ENCODE data around the gene SPG11. TPM values are rescaled to one million over a fixed set of nuclear protein-coding genes. Genes with fewer than 3 reads are reported as not detected.

The SPG11 gene
- total and polyA plus RNA-seq, 2 of the 13 experiments (the other 11 are each of a cell fraction or from before 2014, with no cell fraction given): 31.5 to 40.7 TPM

DNA sequence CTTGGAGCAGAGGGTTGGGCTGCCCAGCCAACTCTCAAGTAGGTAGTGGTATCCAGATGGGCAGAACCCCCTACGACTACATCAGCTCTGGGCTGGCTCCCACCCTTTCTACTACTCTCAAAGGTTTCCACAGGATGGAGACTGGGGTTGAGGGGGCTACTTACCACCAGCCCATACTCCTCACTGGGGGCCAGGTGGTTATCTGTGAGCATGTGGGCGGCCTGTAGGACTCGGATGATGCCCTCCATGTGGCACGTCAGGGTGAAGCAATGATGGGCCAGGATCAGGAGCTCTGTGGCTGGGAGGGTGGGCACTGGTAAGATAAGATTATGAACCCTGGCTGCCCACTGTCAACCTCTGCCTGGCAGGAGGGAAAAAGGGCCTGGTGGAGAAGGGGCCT is 93.1 kb downstream of the SPG11 start:
- Histone ChIP-seq H3K27ac (ENCODE audit: extremely low read length, insufficient read depth, low read length) (no peak overlapping the region), H3K36me3 (replicated peaks in 1 of 2; ENCODE audit: control insufficient read depth in 1 of 2, insufficient read depth in 2 of 2, low read length in 2 of 2) (peaks cover 17 to 35% of the 10 kb centered on the region in 2 experiments; a peak in 4 of 5 replicates), H3K9ac (ENCODE audit: insufficient read depth, low read depth, low read length) (no peak overlapping the region), H3K4me2 (ENCODE audit: low read depth, low read length) (no peak overlapping the region), H3K4me3 (replicated peaks in 1 of 3; ENCODE audit: insufficient read depth in 1 of 3, low read depth in 2 of 3, low read length in 3 of 3) (no peak overlapping the region), H2AFZ (ENCODE audit: low read length) (no peak overlapping the region), H3K9me3 (ENCODE audit: low read length) (peaks cover under 1% of the 10 kb centered on the region; the same call in 1 of the 2 replicates), H3K4me1 (ENCODE audit: insufficient read depth, low read length) (no peaks in the 10 kb centered on the region), H3K27me3 (ENCODE audit: control insufficient read depth in 1 of 2, insufficient read depth in 2 of 2, low read length in 2 of 2) (no peaks in the 10 kb centered on the region), H4K20me1 (ENCODE audit: insufficient read depth, low read length) (no peaks in the 10 kb centered on the region), H3K79me2 (ENCODE audit: insufficient read depth, low read length) (no peaks in the 10 kb centered on the region)
- ChIA-PET CTCF (ENCODE audit: low intra/inter-chr PET ratio, low total read pairs) (no interaction called here), POLR2A (no interaction called here)
- DNase-seq (ENCODE audit: low spot score): no peak
- TF ChIP-seq TBX3 (IDR thresholded peaks at IDR 0.05; ENCODE audit: borderline replicate concordance) (no peak), NFE2 (CRISPR knock-in tag; IDR thresholded peaks at IDR 0.05) (no peak), ZNF337 (CRISPR knock-in tag; IDR thresholded peaks at IDR 0.05; ENCODE audit: borderline replicate concordance, low read depth) (no peak), REXO4 (CRISPR knock-in tag; IDR thresholded peaks at IDR 0.05; ENCODE audit: borderline replicate concordance) (0 out of 2 replicates have a peak, but pooled peaks have one; percentile 34)
- 96% methylated on average over 4 of the region's 4 CpGs for WGBS (ENCODE audit: low lambda C conversion rate)
- peak; percentile 26 for ATAC-seq
- no TSS peak for BruUV-seq (replicated peaks)
- in situ Hi-C loops (cut with HindIII; ENCODE audit: extremely low pct_ligation_motif_present, low pct_unique_long_range_greater_than_20kb): no loop called here
- FAIRE-seq: no peak
- intact Hi-C loops (cut with micrococcal nuclease; ENCODE audit: unreplicated experiment): no loop called here

GRCh38 chr15:44569316-44569715 is 94.1 kb downstream of the SPG11 start:
- Histone ChIP-seq H3K27ac (ENCODE audit: extremely low read length, insufficient read depth, low read length) (no peak overlapping the region), H3K9me3 (ENCODE audit: low read length) (peaks cover 8% of the 10 kb centered on the region), H3K9ac (ENCODE audit: insufficient read depth, low read depth, low read length) (no peak overlapping the region), H3K4me2 (ENCODE audit: low read depth, low read length) (no peak overlapping the region), H3K79me2 (ENCODE audit: insufficient read depth, low read length) (no peaks in the 10 kb centered on the region), H3K27me3 (ENCODE audit: control insufficient read depth in 1 of 2, insufficient read depth in 2 of 2, low read length in 2 of 2) (no peaks in the 10 kb centered on the region), H3K4me3 (replicated peaks in 1 of 3; ENCODE audit: insufficient read depth in 1 of 3, low read depth in 2 of 3, low read length in 3 of 3) (no peak overlapping the region), H3K36me3 (replicated peaks in 1 of 2; ENCODE audit: control insufficient read depth in 1 of 2, insufficient read depth in 2 of 2, low read length in 2 of 2) (peaks cover 20 to 46% of the 10 kb centered on the region in 2 experiments), H3K4me1 (ENCODE audit: insufficient read depth, low read length) (no peaks in the 10 kb centered on the region), H2AFZ (ENCODE audit: low read length) (no peak overlapping the region), H4K20me1 (ENCODE audit: insufficient read depth, low read length) (no peaks in the 10 kb centered on the region)
- FAIRE-seq (no peak), DNase-seq (ENCODE audit: low spot score) (no peak), ATAC-seq (no peak; the same call in 2 of the 3 replicates)
- no TSS peak for BruUV-seq (replicated peaks)
- TF ChIP-seq ZNF274 (CRISPR knock-in tag; IDR thresholded peaks at IDR 0.05) (no peak), RBFOX2 (IDR thresholded peaks at IDR 0.05; ENCODE audit: low read depth, low read length) (no peak), ZFP37 (CRISPR knock-in tag; IDR thresholded peaks at IDR 0.05; ENCODE audit: borderline replicate concordance) (no peak), NPAS2 (CRISPR knock-in tag; IDR thresholded peaks at IDR 0.05; ENCODE audit: borderline replicate concordance) (no peak), GATA4 (IDR thresholded peaks at IDR 0.05; ENCODE audit: borderline replicate concordance, low read depth) (no peak)
- 94% methylated on average over 4 of the region's 4 CpGs for WGBS (ENCODE audit: low lambda C conversion rate)
- in situ Hi-C loops (cut with HindIII; ENCODE audit: extremely low pct_ligation_motif_present, low pct_unique_long_range_greater_than_20kb) (no loop called here), intact Hi-C loops (cut with micrococcal nuclease; ENCODE audit: unreplicated experiment) (no loop called here)
- CTCF ChIA-PET (ENCODE audit: low intra/inter-chr PET ratio, low total read pairs): no interaction called here
- POLR2A ChIA-PET: no interaction called here
